K562 (cell line): ENCODE results near the gene SPNS1. TPM values are rescaled to one million over a fixed set of nuclear protein-coding genes. Genes with fewer than 3 reads are reported as not detected.

Experiments
- CREB3 ChIP-seq: fragments of 450-650 bp; conservative IDR thresholded peaks from 2 replicates; pipeline ENCODE4 v1.6.1; 2016; ENCODE audit warnings: missing genetic modification characterization, low read depth, mild to moderate bottlenecking, missing compliant biosample characterization, moderate library complexity
- NCOA1 ChIP-seq: fragments of 450-650 bp; IDR thresholded peaks from 2 replicates; pipeline ENCODE4 v1.6.1; 2016; ENCODE audit warnings: low read depth
- NEUROD1 ChIP-seq: fragments of 150-350 bp; IDR thresholded peaks from 2 replicates; pipeline ENCODE4 v1.6.1; 2014; ENCODE audit warnings: borderline replicate concordance, low read length, low read depth; ENCODE audit not compliant: partially characterized antibody
- SAP30 ChIP-seq: fragments of 200-600 bp; sonication (generic); IDR thresholded peaks from 2 replicates; pipeline ENCODE4 v1.6.1; 2012; ENCODE audit warnings: borderline replicate concordance, low read depth, mild to moderate bottlenecking, moderate library complexity, low read length, control low read depth, inconsistent platforms; ENCODE audit not compliant: insufficient read depth, poor library complexity, severe bottlenecking
- YY1 ChIP-seq, 3 experiments: IDR thresholded peaks; 2 replicates each; pipeline ENCODE4 v1.6.1; 2011; ENCODE audit warnings: low read length in 2 of 3, mild to moderate bottlenecking in 2 of 3, moderate library complexity in 2 of 3, borderline replicate concordance in 1 of 3, control low read depth in 1 of 3, low read depth in 1 of 3; ENCODE audit not compliant: insufficient read depth in 3 of 3, insufficient replicate concordance in 2 of 3, control insufficient read depth in 1 of 3, insufficient read length in 1 of 3; ENCODE audit errors: extremely low read depth in 1 of 3
- ZNF175 ChIP-seq: fragments of 200-800 bp; sonication (Bioruptor generic); IDR thresholded peaks from 2 replicates; pipeline ENCODE4 v1.6.1; 2016; ENCODE audit warnings: low read depth, mild to moderate bottlenecking, missing genetic modification characterization, missing compliant biosample characterization
- ZNF41 ChIP-seq: fragments of 250-450 bp; sonication (Bioruptor Pico); conservative IDR thresholded peaks from 2 replicates; pipeline ENCODE4 v1.4.0; 2020; ENCODE audit warnings: mild to moderate bottlenecking
- polyA plus RNA-seq, 8 experiments: library from polyadenylated mRNA; depleted of rRNA in 4 of 8; stranded (reverse) in 5 of 8; unstranded in 3 of 8; fragments of >200 nt; fragmentation: Nextera tagmentation in 2 of 8; fragmentation: Illumina TruSeq in 1 of 8; extraction: Ambion mirVana in 2 of 8; extraction: Trizol in 1 of 8; gene quantifications; 2 replicates each; pipeline versions ENCODE4 v1.2.1 to v1.2.3, GENCODE V29; 2011 to 2014; ENCODE audit warnings: inconsistent platforms in 1 of 8, missing spikeins in 1 of 8
- total RNA-seq, 7 experiments: library from RNA; depleted of rRNA in 6 of 7; stranded (reverse); fragments of >200 nt in 6 of 7; fragmentation: Illumina TruSeq in 2 of 7; extraction: Trizol in 2 of 7; gene quantifications; 2 replicates each; pipeline versions ENCODE4 v1.2.1 to v1.2.3, GENCODE V29; 2011 to 2021; ENCODE audit warnings: low replicate concordance in 1 of 7
- TF ChIP-seq, protein P1 (sequence below): sonication (generic); formaldehyde crosslinking; IDR thresholded peaks from 2 replicates; pipeline ENCODE4 v1.8.1; 2023; ENCODE audit warnings: mild to moderate bottlenecking, missing genetic modification reagents
- TF ChIP-seq, protein P2 (sequence below): fragments of 200-600 bp; sonication (generic); IDR thresholded peaks from one replicate; pipeline ENCODE4 v1.6.1; 2012; ENCODE audit warnings: mild to moderate bottlenecking, low read depth, low read length, inconsistent platforms

SPNS1 gene
- total and polyA plus RNA-seq, 9 of the 15 experiments (the other 6 are each of a cell fraction or from before 2014, with no cell fraction given) = 0.58 to 64.9 (median 13.7) TPM

- peak; percentile 63 for TF ChIP-seq CREB3 (tag)
- TF ChIP-seq, protein P1, sequence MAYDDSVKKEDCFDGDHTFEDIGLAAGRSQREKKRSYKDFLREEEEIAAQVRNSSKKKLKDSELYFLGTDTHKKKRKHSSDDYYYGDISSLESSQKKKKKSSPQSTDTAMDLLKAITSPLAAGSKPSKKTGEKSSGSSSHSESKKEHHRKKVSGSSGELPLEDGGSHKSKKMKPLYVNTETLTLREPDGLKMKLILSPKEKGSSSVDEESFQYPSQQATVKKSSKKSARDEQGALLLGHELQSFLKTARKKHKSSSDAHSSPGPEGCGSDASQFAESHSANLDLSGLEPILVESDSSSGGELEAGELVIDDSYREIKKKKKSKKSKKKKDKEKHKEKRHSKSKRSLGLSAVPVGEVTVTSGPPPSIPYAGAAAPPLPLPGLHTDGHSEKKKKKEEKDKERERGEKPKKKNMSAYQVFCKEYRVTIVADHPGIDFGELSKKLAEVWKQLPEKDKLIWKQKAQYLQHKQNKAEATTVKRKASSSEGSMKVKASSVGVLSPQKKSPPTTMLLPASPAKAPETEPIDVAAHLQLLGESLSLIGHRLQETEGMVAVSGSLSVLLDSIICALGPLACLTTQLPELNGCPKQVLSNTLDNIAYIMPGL = no peak
- peak; percentile 90 for TF ChIP-seq NEUROD1
- TF ChIP-seq ZNF41 (CRISPR knock-in tag) = peak; percentile 72
- peak in 1 of 3 experiments; percentile 26 for TF ChIP-seq YY1 (IDR thresholded peaks at IDR 0.05; ENCODE audit: borderline replicate concordance in 1 of 3, control insufficient read depth in 1 of 3, extremely low read depth in 1 of 3, insufficient read depth in 3 of 3, insufficient read length in 1 of 3, insufficient replicate concordance in 2 of 3, low read depth in 1 of 3, low read length in 2 of 3)
- TF ChIP-seq, protein P2, sequence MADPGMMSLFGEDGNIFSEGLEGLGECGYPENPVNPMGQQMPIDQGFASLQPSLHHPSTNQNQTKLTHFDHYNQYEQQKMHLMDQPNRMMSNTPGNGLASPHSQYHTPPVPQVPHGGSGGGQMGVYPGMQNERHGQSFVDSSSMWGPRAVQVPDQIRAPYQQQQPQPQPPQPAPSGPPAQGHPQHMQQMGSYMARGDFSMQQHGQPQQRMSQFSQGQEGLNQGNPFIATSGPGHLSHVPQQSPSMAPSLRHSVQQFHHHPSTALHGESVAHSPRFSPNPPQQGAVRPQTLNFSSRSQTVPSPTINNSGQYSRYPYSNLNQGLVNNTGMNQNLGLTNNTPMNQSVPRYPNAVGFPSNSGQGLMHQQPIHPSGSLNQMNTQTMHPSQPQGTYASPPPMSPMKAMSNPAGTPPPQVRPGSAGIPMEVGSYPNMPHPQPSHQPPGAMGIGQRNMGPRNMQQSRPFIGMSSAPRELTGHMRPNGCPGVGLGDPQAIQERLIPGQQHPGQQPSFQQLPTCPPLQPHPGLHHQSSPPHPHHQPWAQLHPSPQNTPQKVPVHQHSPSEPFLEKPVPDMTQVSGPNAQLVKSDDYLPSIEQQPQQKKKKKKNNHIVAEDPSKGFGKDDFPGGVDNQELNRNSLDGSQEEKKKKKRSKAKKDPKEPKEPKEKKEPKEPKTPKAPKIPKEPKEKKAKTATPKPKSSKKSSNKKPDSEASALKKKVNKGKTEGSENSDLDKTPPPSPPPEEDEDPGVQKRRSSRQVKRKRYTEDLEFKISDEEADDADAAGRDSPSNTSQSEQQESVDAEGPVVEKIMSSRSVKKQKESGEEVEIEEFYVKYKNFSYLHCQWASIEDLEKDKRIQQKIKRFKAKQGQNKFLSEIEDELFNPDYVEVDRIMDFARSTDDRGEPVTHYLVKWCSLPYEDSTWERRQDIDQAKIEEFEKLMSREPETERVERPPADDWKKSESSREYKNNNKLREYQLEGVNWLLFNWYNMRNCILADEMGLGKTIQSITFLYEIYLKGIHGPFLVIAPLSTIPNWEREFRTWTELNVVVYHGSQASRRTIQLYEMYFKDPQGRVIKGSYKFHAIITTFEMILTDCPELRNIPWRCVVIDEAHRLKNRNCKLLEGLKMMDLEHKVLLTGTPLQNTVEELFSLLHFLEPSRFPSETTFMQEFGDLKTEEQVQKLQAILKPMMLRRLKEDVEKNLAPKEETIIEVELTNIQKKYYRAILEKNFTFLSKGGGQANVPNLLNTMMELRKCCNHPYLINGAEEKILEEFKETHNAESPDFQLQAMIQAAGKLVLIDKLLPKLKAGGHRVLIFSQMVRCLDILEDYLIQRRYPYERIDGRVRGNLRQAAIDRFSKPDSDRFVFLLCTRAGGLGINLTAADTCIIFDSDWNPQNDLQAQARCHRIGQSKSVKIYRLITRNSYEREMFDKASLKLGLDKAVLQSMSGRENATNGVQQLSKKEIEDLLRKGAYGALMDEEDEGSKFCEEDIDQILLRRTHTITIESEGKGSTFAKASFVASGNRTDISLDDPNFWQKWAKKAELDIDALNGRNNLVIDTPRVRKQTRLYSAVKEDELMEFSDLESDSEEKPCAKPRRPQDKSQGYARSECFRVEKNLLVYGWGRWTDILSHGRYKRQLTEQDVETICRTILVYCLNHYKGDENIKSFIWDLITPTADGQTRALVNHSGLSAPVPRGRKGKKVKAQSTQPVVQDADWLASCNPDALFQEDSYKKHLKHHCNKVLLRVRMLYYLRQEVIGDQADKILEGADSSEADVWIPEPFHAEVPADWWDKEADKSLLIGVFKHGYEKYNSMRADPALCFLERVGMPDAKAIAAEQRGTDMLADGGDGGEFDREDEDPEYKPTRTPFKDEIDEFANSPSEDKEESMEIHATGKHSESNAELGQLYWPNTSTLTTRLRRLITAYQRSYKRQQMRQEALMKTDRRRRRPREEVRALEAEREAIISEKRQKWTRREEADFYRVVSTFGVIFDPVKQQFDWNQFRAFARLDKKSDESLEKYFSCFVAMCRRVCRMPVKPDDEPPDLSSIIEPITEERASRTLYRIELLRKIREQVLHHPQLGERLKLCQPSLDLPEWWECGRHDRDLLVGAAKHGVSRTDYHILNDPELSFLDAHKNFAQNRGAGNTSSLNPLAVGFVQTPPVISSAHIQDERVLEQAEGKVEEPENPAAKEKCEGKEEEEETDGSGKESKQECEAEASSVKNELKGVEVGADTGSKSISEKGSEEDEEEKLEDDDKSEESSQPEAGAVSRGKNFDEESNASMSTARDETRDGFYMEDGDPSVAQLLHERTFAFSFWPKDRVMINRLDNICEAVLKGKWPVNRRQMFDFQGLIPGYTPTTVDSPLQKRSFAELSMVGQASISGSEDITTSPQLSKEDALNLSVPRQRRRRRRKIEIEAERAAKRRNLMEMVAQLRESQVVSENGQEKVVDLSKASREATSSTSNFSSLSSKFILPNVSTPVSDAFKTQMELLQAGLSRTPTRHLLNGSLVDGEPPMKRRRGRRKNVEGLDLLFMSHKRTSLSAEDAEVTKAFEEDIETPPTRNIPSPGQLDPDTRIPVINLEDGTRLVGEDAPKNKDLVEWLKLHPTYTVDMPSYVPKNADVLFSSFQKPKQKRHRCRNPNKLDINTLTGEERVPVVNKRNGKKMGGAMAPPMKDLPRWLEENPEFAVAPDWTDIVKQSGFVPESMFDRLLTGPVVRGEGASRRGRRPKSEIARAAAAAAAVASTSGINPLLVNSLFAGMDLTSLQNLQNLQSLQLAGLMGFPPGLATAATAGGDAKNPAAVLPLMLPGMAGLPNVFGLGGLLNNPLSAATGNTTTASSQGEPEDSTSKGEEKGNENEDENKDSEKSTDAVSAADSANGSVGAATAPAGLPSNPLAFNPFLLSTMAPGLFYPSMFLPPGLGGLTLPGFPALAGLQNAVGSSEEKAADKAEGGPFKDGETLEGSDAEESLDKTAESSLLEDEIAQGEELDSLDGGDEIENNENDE = no peak
- peak; percentile 94 for TF ChIP-seq ZNF175 (CRISPR knock-in tag)
- TF ChIP-seq SAP30 = no peak
- TF ChIP-seq NCOA1 = peak; percentile 82
Observed at GRCh38 chr16:29009050-29009837, 34.7 kb downstream of the SPNS1 start (continued).
